NCI-H345 (cell line): ENCODE results near the gene NRCAM.
A peak's percentile ranks its signal among the peaks of the same experiment; 100 is the strongest.

Experiments used
- DNase-seq: peaks from one replicate; lab custom pipeline; 2025; lab: John Stamatoyannopoulos, UW

The NRCAM gene

GRCh38 chr7:108246227-108246837 is 209.9 kb downstream of the NRCAM start:
- DNase-seq = no peak

- no peak for DNase-seq
These were observed 210.6 kb downstream of the NRCAM start for GRCh38 chr7:108245523-108246226.

DNA sequence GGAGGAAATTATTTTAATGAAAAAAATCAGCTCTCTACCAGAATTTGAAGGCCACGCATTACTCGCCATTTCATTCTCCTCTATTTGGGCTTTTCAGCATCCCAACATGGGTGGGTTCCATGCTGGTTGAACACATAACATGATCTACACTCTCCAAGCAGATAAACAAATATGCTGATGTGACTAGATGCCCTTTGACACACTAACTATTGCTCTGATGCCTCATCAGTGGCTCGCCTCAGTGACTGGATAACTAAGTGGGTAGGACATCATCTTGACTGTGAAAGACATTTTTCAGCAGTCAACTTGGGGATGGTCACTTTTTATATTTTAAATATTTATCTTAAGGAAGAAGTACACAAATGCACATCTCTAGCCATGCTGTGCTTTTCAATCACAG is 212.1 kb downstream of the NRCAM start:
- no peak for DNase-seq

GRCh38 chr7:108239501-108240225 is 216.6 kb downstream of the NRCAM start:
- DNase-seq = peak; percentile 80

DNA sequence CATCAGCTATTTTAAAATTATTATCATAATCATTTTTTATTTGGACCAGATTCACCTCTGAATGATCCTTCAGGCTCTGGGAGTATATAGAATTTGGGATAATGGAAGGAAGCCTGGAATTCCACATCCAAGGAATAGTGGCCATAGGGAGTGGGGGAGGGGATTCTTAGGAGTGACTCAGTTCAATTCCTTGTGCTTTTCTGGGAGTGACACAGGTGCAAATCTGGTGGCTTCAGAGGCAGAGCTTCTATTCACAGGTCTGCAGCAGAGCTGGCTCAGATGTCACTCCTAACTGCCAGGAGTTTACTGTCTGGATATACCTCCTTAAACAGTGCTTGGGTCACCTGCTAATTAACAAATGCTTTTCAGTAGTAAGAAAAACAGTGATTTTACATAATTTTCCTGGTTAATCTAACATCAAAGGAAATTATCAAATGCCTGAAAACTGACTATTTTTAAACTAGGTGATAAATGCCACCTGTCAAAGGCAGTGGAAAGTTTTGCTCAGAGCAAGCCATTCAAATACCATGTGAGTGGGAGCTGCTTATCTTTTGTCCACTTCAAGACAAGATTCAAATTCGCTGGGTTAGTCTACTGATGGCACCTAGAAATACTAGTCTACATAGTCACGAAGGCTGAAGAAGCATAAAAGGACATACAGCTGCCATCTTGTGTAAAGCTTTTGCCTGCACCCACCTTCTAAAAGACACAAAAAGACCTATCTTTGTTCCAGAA is 219.4 kb downstream of the NRCAM start:
- no peak for DNase-seq

DNA sequence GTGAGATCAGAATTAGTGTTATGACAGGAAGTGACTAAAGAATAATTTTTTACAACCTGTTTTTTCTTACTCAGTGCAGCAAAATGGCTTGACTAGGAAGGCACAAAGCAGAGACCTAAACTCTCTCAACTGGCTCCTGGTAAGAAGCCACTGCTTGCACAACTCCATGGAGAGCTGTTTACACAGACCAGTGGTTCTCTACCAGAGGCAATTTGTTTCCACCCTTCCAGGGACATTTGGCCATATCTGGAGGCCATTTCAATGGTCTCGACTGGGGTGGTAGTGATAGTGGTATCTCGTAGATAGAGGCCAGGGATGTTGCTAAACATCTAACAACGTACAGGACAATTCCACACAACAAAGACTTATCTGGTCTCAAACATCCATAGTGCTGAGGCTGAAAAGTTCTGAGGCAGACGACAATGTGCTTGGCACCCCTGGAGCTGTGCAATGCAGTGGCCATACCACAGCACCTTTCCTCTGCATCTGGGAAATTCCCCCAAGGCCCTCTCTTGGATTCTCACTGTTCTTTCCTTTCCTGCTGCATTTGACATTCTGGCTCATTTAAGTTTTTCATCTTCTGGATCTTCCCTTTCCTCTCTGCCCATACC is 220.7 kb downstream of the NRCAM start:
- DNase-seq = no peak

- no peak for DNase-seq
These were observed 221.2 kb downstream of the NRCAM start for GRCh38 chr7:108234971-108235450.

DNA sequence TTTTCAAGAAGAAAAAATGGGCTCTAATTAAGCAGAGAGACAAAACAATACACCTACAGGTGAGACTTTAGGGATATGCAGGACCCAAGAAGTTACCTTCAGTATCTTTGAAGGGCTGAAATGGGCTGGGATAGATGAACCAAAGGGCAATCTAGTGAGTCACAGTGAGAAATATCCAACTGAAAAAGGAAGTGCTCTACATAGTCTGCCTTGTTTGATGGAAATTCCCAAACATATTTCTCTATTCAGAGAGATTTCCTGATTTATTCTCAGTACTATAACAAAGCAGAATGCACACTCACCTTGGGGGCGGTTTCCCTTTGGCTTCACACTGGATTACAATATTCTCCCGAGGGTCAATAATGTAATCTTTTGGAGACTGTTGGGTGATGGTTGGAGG is 222.0 kb downstream of the NRCAM start:
- DNase-seq = no peak

DNA sequence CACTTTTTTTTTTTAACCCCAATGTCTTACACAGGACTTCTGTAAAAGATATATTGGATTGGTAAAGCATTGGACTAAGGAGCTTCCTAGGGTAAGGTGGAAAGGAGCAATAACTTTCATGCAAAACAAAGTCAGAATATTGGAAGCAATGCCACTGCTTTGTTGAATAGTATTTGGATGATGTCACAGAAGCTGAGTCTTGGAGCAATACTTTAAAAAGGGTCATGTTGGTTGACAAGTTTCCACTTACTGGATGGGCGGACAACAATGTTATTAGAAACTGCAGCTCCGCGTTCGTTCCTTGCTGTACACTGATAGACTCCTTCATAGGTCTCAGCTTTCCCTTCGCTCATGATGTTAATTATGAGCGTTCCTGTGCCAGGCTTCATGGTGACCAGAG is 224.2 kb downstream of the NRCAM start:
- no peak for DNase-seq

DNA sequence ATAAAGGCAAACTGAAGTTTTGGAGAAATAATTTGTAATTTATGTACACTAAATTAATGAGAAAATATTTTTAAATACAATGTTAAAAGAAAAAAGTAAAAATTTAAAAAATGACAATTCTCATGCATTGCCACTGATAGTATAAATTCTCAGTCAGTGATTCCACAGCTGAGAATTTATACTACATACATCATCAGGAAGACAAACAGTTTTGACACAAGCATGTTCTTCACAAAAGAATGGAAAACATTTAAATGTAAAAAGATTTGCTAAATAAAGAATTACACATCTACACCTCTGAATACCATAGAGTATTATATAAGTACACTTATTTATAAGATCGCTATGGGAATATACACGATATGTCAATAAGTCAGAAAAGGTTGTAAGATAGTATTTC is 225.0 kb downstream of the NRCAM start:
- no peak for DNase-seq

- DNase-seq = no peak
These were observed 228.9 kb downstream of the NRCAM start for GRCh38 chr7:108227366-108227765.

- no peak for DNase-seq
These were observed 229.4 kb downstream of the NRCAM start for GRCh38 chr7:108226816-108227299.

DNA sequence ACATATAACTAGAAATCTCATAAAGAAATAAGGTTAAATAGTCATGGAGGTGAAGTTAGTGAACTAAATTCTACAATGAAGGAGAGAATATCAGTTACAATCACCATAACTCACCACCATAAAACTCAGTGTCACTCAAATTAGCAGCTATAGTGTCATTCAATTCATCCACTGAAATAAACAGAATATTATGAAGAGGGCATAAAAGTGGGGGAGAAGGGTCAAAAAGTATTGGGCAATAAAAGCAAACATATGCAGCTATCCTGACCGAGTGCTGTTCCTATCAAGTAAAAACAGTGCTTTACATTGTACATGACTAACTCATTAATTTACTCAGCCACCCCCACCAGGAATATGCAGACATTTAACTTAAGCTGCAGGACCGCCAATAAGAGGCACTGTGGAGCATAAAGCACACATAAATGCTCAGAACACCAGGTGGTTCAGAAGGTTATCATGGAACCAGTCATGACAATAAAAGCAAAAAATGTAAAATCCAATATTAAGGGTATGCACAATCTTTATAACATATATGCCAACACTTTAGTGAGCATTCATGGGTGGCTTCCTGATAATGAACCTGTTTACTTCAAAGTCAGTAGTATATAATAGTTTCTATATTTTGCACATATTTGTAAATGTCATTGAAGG is 230.6 kb downstream of the NRCAM start:
- DNase-seq = no peak

- DNase-seq = no peak
These were observed 231.8 kb downstream of the NRCAM start for GRCh38 chr7:108224387-108224786.

GRCh38 chr7:108222236-108222892 is 233.9 kb downstream of the NRCAM start:
- no peak for DNase-seq

- peak; percentile 88 for DNase-seq
These were observed 244.6 kb downstream of the NRCAM start for GRCh38 chr7:108211382-108212201.

- no peak for DNase-seq
These were observed 245.4 kb downstream of the NRCAM start for GRCh38 chr7:108210796-108211195.

DNA sequence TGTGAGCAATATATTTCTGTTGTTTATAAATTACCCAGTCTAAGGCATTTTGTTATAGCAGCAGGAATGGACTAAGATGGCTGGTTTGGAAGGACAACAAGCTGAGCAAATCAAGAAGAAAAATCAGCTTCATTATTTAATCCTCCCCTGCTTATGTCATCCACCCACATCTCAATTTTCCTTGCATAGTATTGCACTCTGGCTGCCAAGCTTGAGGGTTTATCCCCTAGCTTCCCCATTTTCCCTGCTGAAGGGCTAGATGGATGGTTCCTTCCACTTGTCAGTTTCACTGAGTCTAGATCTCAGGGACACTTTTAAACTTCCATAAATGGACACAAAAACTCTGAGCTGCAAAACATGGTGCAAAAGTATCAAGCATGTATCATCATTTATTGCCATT is 250.9 kb downstream of the NRCAM start:
- DNase-seq = no peak

DNA sequence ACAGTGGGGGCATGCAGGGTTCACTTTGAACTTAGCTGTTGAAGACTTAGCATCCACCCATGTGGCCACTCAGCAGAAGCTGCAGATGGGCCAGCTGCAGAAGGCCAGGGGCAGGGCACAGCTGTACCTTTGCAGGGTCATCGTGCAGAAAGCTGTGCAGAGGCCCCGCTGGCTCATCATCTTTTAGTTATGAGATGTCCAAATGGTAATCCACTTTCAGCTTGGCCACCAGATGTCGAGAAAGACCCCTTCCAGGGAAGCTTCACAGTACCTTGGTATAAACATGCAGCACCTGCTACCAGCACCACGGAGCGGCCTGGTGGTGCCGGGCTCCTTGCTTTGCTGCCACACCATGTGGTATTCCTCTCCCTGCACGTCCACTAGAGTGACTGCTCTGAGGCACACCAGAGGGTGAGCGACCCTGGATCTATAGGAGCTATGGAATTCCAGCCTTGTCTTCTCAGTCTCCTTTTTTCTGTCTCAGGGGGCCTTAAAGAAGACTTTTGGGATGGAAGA is 251.9 kb downstream of the NRCAM start:
- no peak for DNase-seq

GRCh38 chr7:108203537-108203936 is 252.7 kb downstream of the NRCAM start:
- DNase-seq = no peak
